GM18502 (cell line): ENCODE data around the gene MOB3B.
"Not testable (repeated sequence)": the region's sequence is repeated elsewhere in the genome, so short reads cannot be mapped to it uniquely, and the experiment has no call there.

Experiments
- ATAC-seq: cut with Tn5 transposase; IDR thresholded peaks from one replicate; pipeline ENCODE4 v1.9.1; 2021; ENCODE audit warnings: mild to moderate bottlenecking; ENCODE audit not compliant: unreplicated experiment, poor library complexity

Gene MOB3B

DNA sequence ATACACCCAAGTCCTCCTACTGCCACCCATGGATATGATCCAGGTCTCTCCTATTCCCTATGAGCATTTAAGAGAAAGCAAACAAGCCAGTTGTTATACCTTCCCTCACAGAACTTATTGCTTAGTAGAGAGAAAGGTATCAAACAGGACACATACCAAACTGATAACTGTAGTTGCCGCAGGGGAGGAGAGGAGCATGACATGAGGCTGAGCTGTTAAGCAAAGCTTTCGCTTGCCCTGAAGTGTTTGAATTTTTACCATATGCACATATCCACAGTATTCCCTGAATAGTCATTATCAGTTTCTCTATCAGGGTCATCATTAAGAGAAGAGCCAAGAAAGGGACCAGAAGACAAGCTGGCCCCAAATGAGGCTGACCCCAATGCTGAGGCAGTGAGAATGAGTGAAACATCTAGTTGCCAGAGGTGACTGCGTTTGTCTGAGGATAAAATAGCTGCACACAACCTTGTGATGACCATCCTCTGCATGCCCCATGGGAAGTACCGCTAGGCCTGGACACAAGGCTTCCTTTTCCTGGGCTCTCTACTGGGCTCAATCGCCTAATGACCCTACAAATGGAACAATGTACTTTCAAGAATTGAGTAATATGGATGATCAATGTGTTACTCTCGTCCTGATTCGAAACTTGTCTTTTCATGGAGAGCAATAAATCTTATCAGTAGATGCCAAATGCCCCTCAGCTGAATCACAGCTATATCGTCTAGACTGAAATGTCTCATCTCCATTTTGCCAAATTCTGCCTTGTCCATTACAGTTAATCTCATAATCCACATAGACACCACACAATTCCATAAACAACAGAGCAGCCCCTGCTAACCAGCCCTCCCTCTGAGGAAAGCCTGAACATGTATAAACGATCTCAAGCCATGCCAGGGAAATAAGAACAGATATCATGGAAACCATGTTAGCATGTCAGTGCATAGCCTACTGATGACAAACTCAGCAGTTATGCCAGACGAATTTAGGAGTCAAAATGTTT is 9.8 kb downstream of the MOB3B start:
- ATAC-seq, result no peak

- ATAC-seq, result no peak
These were observed 10.8 kb downstream of the MOB3B start for GRCh38 chr9:27518809-27519208.

DNA sequence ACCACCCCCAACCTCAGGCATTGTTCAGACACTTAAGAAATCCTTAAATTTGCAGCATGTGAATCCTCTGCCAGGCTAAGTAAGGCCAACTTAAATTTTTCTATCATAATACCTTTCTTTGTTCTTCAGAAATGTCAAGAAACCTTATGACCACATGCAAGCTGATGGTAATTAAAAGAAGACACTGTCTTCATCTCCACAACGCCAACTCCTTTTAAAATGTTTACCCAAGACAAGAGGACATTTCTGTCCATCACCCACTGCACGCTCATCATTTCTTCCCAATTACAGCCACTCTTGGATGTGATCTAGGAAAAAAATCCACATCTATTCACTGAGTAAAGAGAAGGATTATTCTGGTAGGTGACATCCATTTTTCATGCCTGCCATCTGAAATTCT is 11.6 kb downstream of the MOB3B start:
- ATAC-seq, result no peak

DNA sequence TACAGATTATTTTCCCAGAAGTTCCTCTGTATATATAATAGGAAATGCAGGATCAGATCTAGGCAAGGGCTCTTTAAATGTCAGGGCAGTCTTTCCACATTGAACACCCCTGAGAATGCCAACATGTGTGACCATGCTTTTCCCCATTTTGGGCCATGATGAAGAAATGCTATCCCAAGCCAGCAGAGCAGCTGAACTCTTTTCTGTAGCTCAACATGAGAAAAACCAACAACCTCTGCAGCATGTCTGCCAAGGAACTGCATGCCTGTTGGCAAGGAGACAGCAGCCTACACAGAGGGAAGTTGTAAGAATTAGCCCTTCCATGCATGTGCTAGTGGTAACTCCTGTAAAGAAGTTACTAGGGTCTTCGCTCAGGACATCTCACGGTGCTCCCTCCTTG is 15.1 kb downstream of the MOB3B start:
- ATAC-seq, result no peak

- ATAC-seq, result no peak
These were observed 17.8 kb downstream of the MOB3B start for GRCh38 chr9:27511771-27512170.

- no peak for ATAC-seq
These were observed 18.8 kb downstream of the MOB3B start for GRCh38 chr9:27510780-27511179.

DNA sequence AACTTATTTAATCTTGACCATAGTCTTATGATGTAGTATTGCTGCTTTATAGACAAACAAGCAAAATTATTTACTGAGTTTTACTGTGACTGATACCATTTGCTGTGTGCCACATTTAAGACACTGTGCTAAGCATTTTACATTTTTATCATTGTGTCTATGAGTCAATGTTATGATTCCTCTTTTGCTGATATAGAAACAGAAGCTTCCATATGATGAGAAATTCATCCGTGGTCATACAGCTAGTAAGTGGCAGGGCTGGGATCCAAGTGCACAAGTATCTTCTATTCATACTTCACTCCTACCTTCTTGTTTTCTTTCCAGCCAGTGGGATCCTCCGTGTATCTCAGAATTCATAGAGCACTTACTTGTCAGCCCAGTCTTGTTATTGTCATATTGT is 22.6 kb downstream of the MOB3B start:
- ATAC-seq, result no peak

DNA sequence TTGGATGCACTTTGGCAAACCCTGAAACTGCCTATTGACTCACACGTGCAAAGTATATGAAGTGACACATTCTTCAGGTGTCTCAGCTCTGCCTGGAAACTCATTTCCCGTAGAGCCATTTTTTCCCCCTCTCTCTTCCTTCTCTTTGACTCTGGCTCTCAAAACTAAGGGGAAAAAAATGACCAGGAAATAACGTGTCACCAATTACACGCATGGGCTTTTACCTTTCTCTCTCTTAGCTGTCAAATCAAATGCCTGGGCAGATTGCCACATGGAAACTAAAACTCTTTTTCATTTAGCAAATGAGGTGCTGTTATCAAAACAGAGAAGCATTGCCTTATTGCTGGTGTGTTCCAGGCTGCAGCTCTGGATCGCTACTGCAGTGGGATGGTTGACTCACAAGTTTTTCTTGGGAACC is 23.9 kb downstream of the MOB3B start:
- no peak for ATAC-seq

DNA sequence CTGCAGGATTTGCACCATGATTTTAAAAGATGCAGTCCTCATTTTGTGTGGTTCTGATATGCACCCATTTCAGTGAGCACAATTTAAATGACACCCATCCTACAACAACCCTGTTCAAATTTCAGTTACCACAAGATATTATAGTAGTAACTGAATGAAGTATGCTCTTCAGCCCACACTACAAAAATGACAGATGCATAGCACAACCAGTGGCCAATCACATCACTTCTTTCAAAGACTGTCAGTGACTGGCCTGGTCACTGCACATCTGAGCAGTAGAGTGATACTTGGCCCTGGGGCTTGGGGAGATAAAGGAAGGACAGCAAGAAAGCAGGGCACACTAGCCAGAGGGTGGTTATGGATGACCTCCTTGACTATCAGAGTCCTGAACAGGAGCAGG is 25.4 kb downstream of the MOB3B start:
- ATAC-seq, result no peak

GRCh38 chr9:27503623-27504022 is 26.0 kb downstream of the MOB3B start:
- no peak for ATAC-seq

DNA sequence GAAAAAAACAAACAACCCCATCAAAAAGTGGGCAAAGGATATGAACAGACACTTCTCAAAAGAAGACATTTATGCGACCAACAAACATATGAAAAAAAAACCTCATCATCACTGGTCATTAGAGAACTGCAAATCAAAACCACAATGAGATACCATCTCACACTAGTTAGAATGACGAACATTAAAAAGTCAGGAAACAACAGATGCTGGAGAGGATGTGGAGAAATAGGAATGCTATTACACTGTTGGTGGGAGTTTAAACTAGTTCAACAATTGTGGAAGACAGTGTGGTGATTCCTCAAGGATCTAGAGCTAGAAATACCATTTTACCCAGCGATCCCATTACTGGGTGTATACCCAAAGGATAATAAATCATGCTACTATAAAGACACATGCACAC is 28.7 kb downstream of the MOB3B start:
- ATAC-seq, result not testable (repeated sequence)

GRCh38 chr9:27499451-27499850 is 30.2 kb downstream of the MOB3B start:
- ATAC-seq, result peak; percentile 62

GRCh38 chr9:27497883-27498417 is 31.7 kb downstream of the MOB3B start:
- ATAC-seq, result no peak

DNA sequence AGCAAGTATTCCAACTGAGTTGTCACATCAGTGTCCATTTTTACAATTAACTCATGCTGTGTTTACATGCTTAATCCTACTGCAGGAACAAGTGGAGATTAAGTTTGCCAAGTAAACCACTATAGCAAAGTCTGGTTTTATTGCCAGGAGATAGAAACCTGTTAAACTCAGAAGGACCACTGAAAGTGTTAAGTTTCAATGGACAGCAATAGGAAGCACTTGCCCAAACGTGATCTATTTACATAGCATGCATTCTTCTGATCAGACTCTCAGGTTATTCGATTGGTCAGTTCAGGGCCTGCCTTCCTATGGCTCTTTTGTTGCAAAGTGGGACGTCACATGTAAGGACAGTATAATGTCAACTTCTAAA is 33.5 kb downstream of the MOB3B start:
- ATAC-seq, result no peak

GRCh38 chr9:27495480-27496134 is 34.0 kb downstream of the MOB3B start:
- ATAC-seq, result no peak

- no peak for ATAC-seq
These were observed 38.5 kb downstream of the MOB3B start for GRCh38 chr9:27491154-27491553.

GRCh38 chr9:27489087-27489876 is 40.3 kb downstream of the MOB3B start:
- ATAC-seq, result peak; percentile 78

DNA sequence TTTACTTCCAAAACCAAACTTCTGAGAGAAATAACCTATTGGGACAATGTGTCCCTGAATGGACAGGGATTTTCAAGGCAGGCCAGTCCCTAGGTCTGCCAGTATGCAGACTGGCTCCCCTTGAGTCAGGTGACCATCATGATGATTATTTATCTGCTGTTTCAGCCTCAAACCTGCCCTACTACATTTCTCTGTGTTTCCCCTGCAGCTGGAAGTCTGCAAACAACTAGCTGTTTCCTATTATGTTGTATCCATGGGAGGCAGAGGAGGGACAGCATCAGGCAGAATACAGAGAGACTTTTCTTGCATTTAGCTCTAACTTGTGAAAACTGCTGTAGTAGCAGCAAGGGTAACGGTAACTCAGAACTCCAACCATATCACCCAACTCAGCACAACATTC is 41.7 kb downstream of the MOB3B start:
- no peak for ATAC-seq

DNA sequence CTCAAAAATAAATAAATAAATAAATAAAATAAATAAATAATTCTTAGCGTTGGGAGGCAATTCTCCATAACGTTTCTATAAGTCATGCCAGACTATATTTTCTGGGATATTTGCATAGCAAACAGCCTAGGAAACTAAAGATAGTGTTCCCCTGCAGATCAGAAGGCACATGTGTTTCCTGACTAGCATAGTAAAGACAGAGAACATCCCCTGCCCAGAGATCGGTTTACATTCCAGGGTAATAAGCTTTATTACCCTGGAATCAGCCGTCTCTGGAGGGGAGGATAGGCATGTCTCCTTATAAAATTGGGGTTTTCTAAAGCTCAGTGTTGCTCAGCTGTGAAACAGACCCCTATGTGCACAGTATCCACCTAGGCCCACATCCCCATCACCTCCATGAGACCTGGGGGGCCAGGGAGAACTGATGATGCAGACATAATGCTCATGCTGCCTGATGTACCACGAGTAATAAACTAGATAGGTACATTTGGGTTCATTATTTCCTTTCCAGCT is 42.4 kb downstream of the MOB3B start:
- ATAC-seq, result no peak

GRCh38 chr9:27485158-27485557 is 44.5 kb downstream of the MOB3B start:
- peak; percentile 90 for ATAC-seq
